ENCODE measurements around the gene CES2. TPM values are rescaled to one million over a fixed set of nuclear protein-coding genes. Genes with fewer than 3 reads are reported as not detected.

CES2 gene
- total and polyA plus RNA-seq, 10 of the 15 experiments (the other 5 are each of a cell fraction or from before 2014, with no cell fraction given), result 1.6 to 33.7 (median 21.0) TPM

- Histone ChIP-seq H3K79me2 (ENCODE audit: control insufficient read depth, insufficient read depth, low read length) (no peaks in the 10 kb centered on the region; the same call in 1 of the 2 replicates), H3K9ac (ENCODE audit: control insufficient read depth, insufficient read depth, low read length) (no peak overlapping the region), H3K4me2 (ENCODE audit: control insufficient read depth, insufficient read depth) (no peak overlapping the region), H3K9me3 (replicated peaks; ENCODE audit: control insufficient read depth, insufficient read depth, low read length) (no peaks in the 10 kb centered on the region), H2AFZ (ENCODE audit: control insufficient read depth, low read depth, low read length) (no peak overlapping the region), H4K20me1 (ENCODE audit: control insufficient read depth, insufficient read depth) (no peaks in the 10 kb centered on the region), H3K4me3 (no peak overlapping the region), H3K36me3 (ENCODE audit: control insufficient read depth in 2 of 2, insufficient read depth in 2 of 2, low read length in 1 of 2) (peaks cover 3 to 5% of the 10 kb centered on the region in 2 experiments), H3K27me3 (replicated peaks in 1 of 2; ENCODE audit: control insufficient read depth in 2 of 2, insufficient read depth in 2 of 2, low read length in 1 of 2) (no peaks in the 10 kb centered on the region), H3K4me1 (ENCODE audit: control insufficient read depth, insufficient read depth, low read length) (no peaks in the 10 kb centered on the region; the same call in 1 of the 2 replicates), H3K27ac (ENCODE audit: control insufficient read depth, insufficient read depth) (no peak overlapping the region)
- ChIA-PET RAD21 (ENCODE audit: unreplicated experiment) (no interaction called here), SMC1A (ENCODE audit: uncharacterized antibody, unreplicated experiment) (no interaction called here), CTCF (interaction anchor here (0.6 to 1.5 kb wide), 2 partner anchors 32 to 301 kb away, joined by 3 read pairs; partner anchors contain the start of gene CDH16), POLR2A (interaction anchor here (0.6 kb wide), 1 partner anchor 139 kb away, joined by 3 read pairs; no protein-coding TSS in a partner anchor)
- DNase-seq (ENCODE audit: low read depth, low spot score) (no peak), FAIRE-seq (no peak), ATAC-seq (no peak)
- 81% methylated on average over 3 of the region's 3 CpGs for WGBS (ENCODE audit: insufficient coverage, insufficient replicate concordance, low lambda C conversion rate, missing lambda C conversion rate)
- in situ Hi-C loops (cut with MboI) (no loop called here), intact Hi-C loops (cut with micrococcal nuclease; ENCODE audit: unreplicated experiment) (no loop called here)
- no TSS peak for BruUV-seq (replicated peaks)
- no peak for TF ChIP-seq ZNF207 (IDR thresholded peaks at IDR 0.05; ENCODE audit: borderline replicate concordance)
- TF ChIP-seq FOXK2 (IDR thresholded peaks at IDR 0.05), result no peak
- no peak for TF ChIP-seq FOS (IDR thresholded peaks at IDR 0.05; ENCODE audit: borderline replicate concordance, extremely low read depth, insufficient read length)
- TF ChIP-seq HDGF (IDR thresholded peaks at IDR 0.05), result no peak
- TF ChIP-seq MEF2B (IDR thresholded peaks at IDR 0.05; ENCODE audit: partially characterized antibody, poor library complexity, severe bottlenecking), result no peak
- no peak for TF ChIP-seq BCLAF1 (IDR thresholded peaks at IDR 0.05)
- no peak for TF ChIP-seq TARDBP (IDR thresholded peaks at IDR 0.05; ENCODE audit: borderline replicate concordance)
- TF ChIP-seq EP300 (IDR thresholded peaks at IDR 0.05; ENCODE audit: borderline replicate concordance in 1 of 2, control insufficient read depth in 1 of 2, low read depth in 2 of 2, low read length in 2 of 2), result no peak
- TF ChIP-seq, protein P1, sequence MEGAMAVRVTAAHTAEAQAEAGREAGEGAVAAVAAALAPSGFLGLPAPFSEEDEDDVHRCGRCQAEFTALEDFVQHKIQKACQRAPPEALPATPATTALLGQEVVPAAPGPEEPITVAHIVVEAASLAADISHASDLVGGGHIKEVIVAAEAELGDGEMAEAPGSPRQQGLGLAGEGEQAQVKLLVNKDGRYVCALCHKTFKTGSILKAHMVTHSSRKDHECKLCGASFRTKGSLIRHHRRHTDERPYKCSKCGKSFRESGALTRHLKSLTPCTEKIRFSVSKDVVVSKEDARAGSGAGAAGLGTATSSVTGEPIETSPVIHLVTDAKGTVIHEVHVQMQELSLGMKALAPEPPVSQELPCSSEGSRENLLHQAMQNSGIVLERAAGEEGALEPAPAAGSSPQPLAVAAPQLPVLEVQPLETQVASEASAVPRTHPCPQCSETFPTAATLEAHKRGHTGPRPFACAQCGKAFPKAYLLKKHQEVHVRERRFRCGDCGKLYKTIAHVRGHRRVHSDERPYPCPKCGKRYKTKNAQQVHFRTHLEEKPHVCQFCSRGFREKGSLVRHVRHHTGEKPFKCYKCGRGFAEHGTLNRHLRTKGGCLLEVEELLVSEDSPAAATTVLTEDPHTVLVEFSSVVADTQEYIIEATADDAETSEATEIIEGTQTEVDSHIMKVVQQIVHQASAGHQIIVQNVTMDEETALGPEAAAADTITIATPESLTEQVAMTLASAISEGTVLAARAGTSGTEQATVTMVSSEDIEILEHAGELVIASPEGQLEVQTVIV (IDR thresholded peaks at IDR 0.05; ENCODE audit: borderline replicate concordance, partially characterized antibody), result no peak
Measured at GRCh38 chr16:66886914-66887313, 48.4 kb upstream of the CES2 start.
